ENCODE measurements around the gene PCDHGA4.
"Not testable (repeated sequence)": the region's sequence is repeated elsewhere in the genome, so short reads cannot be mapped to it uniquely, and the experiment has no call there.

Gene PCDHGA4

DNA sequence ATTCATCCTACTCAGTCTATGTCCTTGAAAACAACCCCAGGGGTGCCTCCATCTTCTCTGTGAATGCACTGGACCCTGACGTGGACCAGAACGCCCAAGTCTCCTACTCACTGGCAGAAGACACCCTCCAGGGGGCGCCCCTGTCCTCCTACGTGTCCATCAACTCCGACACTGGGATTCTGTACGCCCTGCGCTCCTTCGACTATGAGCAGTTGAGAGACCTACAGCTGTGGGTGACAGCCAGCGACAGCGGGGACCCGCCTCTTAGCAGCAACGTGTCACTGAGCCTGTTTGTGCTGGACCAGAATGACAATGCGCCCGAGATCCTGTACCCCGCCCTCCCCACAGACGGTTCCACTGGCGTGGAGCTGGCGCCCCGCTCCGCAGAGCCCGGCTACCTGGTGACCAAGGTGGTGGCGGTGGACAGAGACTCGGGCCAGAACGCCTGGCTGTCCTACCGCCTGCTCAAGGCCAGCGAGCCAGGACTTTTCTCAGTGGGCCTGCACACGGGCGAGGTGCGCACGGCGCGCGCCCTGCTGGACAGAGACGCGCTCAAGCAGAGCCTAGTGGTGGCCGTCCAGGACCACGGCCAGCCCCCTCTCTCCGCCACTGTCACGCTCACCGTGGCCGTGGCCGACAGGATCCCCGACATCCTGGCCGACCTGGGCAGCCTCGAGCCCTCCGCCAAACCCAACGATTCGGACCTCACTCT is 20.8 kb downstream of the PCDHGA4 start:
- not testable (repeated sequence) for DNase-seq

DNA sequence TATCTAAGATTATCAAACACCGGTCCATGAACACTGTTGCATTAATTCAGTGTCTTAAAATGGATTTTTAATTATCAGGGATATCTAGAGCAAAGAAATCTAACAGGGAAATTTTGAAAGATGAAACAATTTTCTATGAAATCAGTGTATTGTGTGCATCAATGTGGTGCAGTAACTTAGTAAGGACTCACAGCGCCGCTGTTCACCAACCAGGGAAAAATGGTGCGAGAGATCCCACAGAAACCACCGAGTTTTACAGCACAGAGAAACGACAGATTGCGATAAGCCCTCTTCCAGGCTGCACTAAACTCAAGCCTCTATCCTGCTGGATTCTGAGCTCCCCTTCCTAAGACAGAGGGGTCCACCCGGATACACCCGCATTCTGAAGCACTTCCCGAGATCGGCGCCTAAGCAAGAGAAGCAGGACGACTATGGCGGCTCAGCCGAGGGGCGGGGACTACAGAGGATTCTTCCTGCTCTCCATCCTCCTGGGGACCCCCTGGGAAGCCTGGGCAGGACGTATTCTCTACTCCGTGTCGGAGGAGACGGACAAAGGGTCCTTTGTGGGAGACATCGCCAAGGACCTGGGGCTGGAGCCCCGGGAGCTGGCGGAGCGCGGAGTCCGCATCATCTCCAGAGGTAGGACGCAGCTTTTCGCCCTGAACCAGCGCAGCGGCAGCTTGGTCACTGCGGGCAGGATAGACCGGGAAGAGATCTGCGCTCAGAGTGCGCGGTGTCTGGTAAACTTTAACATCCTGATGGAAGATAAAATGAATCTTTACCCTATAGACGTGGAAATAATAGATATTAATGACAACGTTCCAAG is 27.9 kb downstream of the PCDHGA4 start, which contains the start of gene PCDHGA7:
Gene PCDHGA7, plus strand, starts transcription at position 274 of the 826 bp plus-strand sequence. Its CDS starts 158 bp downstream, at position 432.
- intact Hi-C loops (cut with DNase I), result no loop called here
- no peak for DNase-seq

More for the DNA sequence above, 20.8 kb downstream of the PCDHGA4 start:
- intact Hi-C loops (cut with DNase I), result not testable (repeated sequence)

DNA sequence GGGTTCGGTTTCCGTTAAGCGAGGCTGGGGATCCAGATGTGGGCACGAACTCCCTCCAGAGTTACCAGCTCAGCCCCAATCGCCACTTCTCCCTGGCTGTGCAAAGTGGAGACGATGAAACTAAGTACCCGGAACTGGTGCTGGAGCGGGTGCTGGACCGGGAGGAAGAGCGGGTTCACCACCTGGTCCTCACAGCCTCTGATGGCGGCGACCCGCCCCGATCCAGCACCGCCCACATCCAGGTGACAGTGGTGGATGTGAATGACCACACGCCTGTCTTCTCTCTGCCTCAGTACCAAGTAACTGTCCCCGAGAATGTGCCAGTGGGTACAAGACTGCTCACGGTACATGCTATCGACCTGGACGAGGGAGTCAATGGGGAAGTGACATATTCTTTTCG is 28.5 kb downstream of the PCDHGA4 start:
- no peak for DNase-seq
- intact Hi-C loops (cut with DNase I), result no loop called here

DNA sequence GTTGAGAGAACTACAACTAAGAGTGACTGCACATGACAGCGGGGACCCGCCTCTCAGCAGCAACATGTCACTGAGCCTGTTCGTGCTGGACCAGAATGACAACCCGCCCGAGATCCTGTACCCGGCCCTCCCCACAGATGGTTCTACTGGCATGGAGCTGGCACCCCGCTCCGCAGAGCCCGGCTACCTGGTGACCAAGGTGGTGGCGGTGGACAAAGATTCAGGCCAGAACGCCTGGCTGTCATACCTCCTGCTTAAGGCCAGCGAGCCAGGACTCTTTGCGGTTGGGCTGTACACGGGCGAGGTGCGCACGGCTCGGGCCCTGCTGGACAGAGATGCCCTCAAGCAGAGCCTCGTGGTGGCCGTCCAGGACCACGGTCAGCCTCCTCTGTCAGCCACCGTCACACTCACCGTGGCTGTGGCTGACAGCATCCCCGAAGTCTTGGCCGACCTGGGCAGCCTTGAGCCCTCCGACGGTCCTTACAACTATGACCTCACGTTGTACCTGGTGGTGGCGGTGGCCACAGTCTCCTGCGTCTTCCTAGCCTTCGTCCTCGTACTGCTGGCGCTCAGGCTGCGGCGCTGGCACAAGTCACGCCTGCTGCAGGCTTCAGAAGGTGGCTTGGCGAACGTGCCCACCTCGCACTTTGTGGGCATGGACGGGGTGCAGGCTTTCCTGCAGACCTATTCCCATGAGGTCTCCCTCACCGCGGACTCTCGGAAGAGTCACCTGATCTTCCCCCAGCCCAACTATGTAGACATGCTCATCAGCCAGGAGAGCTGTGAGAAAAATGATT is 29.8 kb downstream of the PCDHGA4 start:
- no peak for DNase-seq
- intact Hi-C loops (cut with DNase I), result no loop called here

DNA sequence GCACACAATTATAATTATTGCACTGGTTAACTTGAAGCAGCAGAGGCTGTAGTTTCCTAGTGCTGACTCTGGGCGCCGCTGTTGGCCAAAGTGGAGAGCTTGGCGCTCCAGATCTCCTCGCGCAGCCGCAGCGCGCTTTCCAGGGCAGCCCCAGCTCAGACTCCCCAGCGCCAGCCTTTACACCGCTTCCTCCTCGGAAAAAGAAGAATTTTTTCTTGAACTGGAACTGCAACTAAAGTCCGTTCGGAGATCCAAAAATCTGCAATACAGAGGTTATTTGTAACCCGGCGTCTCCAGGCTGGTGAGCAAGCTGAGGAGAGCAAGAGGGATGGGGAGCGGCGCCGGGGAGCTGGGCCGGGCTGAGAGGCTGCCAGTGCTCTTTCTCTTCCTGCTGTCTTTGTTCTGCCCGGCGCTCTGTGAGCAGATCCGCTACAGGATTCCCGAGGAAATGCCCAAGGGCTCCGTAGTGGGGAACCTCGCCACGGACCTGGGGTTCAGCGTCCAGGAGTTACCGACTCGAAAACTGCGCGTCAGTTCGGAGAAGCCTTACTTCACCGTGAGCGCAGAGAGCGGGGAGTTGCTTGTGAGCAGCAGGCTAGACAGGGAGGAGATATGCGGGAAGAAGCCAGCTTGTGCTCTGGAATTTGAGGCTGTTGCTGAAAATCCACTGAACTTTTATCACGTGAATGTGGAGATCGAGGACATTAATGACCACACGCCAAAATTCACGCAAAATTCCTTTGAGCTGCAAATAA is 32.9 kb downstream of the PCDHGA4 start, which contains the start of gene PCDHGB4:
Gene PCDHGB4, plus strand, starts transcription at position 142 of the 755 bp plus-strand sequence. Its CDS starts 187 bp downstream, at position 329.
- intact Hi-C loops (cut with DNase I), result not testable (repeated sequence)
- peak in 1 of 10 donors; percentile 63 for DNase-seq

DNA sequence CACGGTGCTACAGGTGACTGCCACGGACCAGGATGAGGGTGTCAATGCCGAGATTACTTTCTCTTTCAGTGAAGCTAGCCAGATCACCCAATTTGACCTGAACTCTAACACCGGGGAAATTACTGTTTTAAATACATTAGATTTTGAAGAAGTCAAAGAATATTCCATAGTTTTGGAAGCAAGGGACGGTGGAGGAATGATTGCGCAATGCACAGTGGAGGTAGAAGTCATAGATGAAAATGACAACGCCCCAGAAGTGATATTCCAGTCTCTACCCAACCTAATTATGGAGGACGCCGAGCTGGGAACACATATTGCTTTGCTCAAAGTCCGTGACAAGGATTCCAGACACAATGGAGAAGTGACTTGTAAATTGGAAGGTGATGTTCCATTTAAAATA is 33.8 kb downstream of the PCDHGA4 start:
- DNase-seq, result no peak
- intact Hi-C loops (cut with DNase I), result no loop called here

DNA sequence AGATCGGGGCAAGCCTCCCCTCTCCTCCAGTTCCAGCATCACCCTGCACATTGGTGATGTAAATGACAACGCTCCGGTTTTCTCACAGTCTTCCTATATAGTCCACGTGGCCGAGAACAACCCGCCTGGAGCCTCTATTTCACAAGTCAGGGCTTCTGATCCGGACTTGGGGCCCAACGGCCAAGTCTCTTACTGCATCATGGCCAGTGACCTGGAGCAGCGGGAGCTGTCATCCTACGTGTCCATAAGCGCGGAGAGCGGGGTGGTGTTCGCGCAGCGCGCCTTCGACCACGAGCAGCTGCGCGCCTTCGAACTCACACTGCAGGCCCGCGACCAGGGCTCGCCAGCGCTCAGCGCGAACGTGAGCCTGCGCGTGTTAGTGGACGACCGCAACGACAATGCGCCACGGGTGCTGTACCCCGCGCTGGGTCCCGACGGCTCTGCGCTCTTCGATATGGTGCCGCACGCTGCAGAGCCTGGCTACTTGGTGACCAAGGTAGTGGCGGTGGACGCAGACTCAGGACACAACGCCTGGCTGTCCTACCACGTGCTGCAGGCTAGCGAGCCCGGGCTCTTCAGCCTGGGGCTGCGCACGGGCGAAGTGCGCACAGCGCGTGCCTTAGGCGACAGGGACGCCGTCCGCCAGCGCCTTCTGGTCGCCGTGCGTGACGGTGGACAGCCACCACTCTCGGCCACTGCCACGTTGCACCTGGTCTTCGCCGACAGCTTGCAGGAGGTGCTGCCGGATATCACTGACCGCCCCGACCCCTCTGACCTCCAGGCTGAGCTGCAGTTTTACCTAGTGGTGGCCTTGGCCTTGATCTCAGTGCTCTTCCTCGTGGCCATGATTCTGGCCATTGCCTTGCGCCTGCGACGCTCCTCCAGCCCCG is 34.6 kb downstream of the PCDHGA4 start:
- DNase-seq, result peak in 1 of 10 donors; percentile 80
- intact Hi-C loops (cut with DNase I), result no loop called here

DNA sequence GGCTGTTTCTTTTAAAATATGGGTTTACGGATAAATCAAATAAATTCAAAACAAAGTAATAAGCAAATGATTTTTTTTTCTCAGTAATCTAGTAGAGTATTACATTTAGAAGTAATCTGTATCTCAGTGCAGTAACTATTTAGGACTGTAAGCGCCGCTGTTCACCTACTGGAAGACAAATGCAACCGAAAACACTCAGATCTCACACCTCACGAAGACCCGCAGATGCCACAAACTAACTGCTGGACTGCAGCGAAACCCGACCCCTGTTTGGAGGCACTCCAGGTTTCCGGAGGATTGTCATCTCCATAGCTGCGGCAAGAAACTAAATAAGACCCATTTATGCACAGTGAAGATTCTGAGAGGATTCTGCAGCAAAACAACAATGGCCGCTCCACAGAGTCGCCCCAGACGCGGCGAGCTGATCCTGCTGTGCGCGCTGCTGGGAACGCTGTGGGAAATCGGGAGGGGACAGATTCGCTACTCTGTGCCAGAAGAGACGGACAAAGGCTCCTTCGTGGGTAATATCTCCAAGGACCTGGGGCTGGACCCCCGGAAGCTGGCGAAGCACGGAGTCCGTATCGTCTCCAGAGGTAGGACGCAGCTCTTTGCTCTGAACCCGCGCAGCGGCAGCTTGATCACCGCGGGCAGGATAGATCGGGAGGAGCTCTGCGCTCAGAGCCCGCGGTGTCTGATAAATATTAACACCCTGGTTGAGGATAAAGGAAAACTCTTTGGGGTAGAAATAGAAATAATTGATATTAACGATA is 37.8 kb downstream of the PCDHGA4 start, which contains the start of gene PCDHGA8:
Gene PCDHGA8, plus strand, starts transcription at position 205 of the 770 bp plus-strand sequence. Its CDS starts 181 bp downstream, at position 386.
- DNase-seq, result no peak
- intact Hi-C loops (cut with DNase I), result no loop called here

DNA sequence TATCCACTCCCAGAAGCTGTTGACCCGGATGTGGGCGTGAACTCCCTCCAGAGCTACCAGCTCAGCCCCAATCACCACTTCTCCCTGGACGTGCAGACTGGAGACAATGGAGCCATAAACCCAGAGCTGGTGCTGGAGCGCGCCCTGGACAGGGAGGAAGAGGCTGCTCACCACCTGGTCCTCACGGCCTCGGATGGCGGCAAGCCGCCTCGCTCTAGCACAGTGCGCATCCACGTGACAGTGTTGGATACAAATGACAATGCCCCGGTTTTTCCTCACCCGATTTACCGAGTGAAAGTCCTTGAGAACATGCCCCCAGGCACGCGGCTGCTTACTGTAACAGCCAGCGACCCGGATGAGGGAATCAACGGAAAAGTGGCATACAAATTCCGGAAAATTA is 38.4 kb downstream of the PCDHGA4 start:
- DNase-seq, result no peak
- intact Hi-C loops (cut with DNase I), result no loop called here

DNA sequence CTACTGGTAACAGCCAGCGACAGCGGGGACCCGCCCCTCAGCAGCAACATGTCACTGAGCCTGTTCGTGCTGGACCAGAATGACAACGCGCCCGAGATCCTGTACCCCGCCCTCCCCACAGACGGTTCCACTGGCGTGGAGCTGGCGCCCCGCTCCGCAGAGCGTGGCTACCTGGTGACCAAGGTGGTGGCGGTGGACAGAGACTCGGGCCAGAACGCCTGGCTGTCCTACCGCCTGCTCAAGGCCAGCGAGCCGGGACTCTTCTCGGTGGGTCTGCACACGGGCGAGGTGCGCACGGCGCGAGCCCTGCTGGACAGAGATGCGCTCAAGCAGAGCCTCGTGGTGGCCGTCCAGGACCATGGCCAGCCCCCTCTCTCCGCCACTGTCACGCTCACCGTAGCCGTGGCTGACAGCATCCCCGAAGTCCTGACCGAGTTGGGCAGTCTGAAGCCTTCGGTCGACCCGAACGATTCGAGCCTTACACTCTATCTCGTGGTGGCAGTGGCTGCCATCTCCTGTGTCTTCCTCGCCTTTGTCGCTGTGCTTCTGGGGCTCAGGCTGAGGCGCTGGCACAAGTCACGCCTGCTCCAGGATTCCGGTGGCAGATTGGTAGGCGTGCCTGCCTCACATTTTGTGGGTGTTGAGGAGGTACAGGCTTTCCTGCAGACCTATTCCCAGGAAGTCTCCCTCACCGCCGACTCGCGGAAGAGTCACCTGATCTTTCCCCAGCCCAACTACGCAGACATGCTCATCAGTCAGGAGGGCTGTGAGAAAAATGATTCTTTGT is 39.8 kb downstream of the PCDHGA4 start:
- peak in 1 of 10 donors; percentile 66 for DNase-seq
- intact Hi-C loops (cut with DNase I), result not testable (repeated sequence)

DNA sequence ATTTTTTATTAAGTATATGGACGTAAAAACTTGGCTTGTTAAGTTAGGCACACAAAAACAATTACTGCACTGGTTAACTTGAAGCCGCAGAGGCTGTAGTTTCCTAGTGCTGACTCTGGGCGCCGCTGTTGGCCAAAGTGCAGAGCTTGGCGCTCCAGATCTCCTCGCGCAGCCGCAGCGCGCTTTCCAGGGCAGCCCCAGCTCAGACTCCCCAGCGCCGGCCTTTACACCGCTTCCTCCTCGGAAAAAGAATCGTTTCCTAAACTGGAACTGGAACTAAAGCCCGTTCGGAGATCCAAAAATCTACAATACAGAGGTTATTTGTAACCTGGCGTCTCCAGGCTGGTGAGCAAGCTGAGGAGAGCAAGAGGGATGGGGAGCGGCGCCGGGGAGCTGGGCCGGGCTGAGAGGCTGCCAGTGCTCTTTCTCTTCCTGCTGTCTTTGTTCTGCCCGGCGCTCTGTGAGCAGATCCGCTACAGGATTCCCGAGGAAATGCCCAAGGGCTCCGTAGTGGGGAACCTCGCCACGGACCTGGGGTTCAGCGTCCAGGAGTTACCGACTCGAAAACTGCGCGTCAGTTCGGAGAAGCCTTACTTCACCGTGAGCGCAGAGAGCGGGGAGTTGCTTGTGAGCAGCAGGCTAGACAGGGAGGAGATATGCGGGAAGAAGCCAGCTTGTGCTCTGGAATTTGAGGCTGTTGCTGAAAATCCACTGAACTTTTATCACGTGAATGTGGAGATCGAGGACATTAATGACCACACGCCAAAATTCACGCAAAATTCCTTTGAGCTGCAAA is 43.1 kb downstream of the PCDHGA4 start, which contains the start of gene PCDHGB5:
Gene PCDHGB5, plus strand, starts transcription at position 192 of the 796 bp plus-strand sequence. Its CDS starts 181 bp downstream, at position 373.
- intact Hi-C loops (cut with DNase I); DNase-seq: not testable (repeated sequence)

DNA sequence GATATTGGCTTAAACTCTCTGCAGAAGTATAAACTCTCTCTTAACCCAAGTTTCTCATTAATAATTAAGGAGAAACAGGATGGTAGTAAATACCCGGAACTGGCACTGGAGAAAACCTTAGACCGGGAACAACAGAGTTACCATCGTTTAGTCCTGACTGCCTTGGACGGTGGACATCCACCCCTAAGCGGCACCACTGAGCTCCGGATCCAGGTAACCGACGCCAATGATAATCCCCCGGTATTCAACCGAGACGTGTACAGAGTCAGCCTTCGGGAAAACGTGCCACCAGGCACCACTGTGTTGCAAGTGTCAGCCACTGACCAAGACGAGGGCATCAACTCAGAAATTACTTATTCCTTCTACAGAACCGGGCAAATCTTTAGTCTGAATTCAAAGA is 43.8 kb downstream of the PCDHGA4 start:
- intact Hi-C loops (cut with DNase I), result no loop called here
- DNase-seq, result no peak

DNA sequence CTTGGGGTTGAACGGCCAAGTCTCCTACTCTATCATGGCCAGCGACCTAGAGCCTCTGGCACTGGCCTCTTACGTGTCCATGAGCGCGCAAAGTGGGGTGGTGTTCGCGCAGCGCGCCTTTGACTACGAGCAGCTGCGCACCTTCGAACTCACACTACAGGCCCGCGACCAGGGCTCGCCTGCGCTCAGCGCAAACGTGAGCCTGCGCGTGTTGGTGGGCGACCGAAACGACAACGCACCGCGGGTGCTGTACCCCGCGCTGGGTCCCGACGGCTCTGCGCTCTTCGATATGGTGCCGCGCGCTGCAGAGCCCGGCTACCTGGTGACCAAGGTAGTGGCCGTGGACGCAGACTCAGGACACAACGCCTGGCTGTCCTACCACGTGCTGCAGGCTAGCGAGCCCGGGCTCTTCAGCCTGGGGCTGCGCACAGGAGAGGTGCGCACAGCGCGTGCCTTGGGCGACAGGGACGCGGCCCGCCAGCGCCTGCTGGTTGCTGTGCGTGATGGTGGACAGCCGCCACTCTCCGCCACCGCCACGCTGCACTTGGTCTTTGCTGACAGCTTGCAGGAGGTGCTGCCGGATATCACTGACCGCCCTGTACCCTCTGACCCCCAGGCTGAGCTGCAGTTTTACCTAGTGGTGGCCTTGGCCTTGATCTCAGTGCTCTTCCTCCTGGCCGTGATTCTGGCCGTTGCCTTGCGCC is 44.9 kb downstream of the PCDHGA4 start:
- DNase-seq, result peak in 2 of 10 donors; percentile 51 to 71
- intact Hi-C loops (cut with DNase I), result no loop called here

DNA sequence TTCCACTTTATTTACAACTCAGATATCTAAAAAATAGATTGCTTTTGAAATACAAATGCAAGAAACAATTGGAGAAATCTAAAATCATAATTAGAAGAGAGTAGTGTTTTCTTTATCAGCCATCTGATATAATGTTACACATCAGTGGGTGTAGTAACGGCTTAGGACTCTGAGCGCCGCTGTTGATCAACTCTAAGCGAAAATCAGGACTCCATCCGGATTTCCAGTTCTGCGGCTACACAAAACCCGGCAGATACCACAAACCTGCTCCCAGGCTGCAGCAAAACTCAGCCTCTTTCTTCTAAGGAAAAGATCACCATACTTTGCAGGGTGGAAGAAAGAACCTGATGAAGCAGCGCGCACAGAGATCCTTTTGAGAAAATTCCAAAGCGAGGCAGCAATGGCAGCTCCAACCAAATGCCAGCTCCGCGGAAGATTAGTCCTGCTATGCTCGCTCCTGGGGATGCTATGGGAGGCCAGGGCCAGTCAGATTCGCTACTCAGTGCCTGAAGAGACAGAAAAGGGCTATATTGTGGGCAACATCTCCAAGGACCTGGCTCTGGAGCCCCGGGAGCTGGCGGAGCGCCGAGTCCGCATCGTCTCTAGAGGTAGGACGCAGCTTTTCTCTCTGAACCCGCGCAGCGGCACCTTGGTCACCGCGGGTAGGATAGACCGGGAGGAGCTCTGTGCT is 47.9 kb downstream of the PCDHGA4 start, which contains the start of gene PCDHGA9:
Gene PCDHGA9, plus strand, starts transcription at position 226 of the 691 bp plus-strand sequence. Its CDS starts 175 bp downstream, at position 401.
- peak in 4 of 10 donors; percentile 22 to 72 (median 50) for DNase-seq
- intact Hi-C loops (cut with DNase I), result no loop called here

DNA sequence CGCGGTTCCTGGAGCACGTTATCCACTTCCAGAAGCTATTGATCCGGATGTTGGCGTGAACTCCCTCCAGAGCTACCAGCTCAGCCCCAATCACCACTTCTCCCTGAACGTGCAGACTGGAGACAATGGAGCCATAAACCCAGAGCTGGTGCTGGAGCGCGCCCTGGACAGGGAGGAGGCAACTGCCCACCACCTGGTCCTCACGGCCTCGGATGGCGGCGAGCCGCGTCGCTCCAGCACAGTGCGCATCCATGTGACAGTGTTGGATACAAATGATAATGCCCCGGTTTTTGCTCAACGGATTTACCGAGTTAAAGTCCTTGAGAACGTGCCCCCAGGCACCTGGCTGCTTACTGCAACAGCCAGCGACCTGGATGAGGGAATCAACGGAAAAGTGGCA is 48.6 kb downstream of the PCDHGA4 start:
- peak in 1 of 10 donors; percentile 72 for DNase-seq
- intact Hi-C loops (cut with DNase I), result no loop called here

Measured in posterior cingulate gyrus (tissue), 11 donors.